Measurements from ENCODE around the gene SECTM1. TPM values are rescaled to one million over a fixed set of nuclear protein-coding genes. Genes with fewer than 3 reads are reported as not detected.
"Not testable (repeated sequence)": the region's sequence is repeated elsewhere in the genome, so short reads cannot be mapped to it uniquely, and the experiment has no call there.

SECTM1 gene
- total and polyA plus RNA-seq, 9 donors: 2.6 to 6.3 (median 3.7) TPM

DNA sequence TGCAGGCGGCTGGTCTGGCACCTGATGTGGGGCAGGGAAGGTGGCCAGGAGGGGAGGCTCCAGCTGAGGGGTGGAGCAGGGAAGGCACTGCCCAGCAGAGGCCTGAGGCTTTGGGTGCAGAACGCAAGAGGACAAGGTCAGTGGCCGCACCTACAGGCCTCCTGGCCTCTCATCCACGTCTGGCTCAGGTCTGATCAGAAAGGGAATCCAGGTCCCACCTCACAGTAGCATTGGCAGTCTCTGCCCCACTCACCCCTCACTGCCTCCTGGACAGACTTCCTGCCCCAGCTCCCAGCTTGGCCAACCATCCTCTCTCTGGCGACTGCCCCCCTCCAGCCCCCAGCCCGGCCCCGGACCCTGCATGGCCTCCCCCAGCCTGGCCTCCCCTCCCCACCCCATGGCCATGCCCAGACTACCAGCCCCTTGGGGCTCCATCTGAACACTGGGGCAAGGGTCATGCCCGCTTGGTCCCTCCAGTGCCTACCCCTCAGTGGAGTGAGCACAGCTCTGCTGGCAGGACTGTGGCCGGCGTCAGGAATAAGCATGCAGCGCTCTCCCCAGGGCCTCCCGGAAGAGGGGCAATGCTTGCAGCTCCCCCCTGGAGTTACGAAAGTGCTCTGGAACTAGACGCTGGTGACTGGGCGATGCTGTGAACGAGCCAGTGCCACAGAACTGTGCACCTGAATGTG lies 42.6 kb upstream of the SECTM1 start:
- Histone ChIP-seq H3K27ac (ENCODE audit: low read length) (no peak overlapping the region), H3K4me1 (ENCODE audit: control insufficient read depth, insufficient read depth, low read length) (peaks cover 31% of the 10 kb centered on the region), H3K9me3 (replicated peaks; ENCODE audit: control insufficient read depth, low read depth, low read length) (no peaks in the 10 kb centered on the region), H3K27me3 (ENCODE audit: control insufficient read depth, insufficient read depth, low read length) (peaks cover 59% of the 10 kb centered on the region), H3K4me3 (ENCODE audit: low read length) (no peak overlapping the region), H3K36me3 (ENCODE audit: control insufficient read depth, insufficient read depth, low read length) (peaks cover 4% of the 10 kb centered on the region)
- DNase-seq: no peak
- 65% methylated on average over 14 of the region's 16 CpGs for WGBS (ENCODE audit: insufficient coverage)

DNA sequence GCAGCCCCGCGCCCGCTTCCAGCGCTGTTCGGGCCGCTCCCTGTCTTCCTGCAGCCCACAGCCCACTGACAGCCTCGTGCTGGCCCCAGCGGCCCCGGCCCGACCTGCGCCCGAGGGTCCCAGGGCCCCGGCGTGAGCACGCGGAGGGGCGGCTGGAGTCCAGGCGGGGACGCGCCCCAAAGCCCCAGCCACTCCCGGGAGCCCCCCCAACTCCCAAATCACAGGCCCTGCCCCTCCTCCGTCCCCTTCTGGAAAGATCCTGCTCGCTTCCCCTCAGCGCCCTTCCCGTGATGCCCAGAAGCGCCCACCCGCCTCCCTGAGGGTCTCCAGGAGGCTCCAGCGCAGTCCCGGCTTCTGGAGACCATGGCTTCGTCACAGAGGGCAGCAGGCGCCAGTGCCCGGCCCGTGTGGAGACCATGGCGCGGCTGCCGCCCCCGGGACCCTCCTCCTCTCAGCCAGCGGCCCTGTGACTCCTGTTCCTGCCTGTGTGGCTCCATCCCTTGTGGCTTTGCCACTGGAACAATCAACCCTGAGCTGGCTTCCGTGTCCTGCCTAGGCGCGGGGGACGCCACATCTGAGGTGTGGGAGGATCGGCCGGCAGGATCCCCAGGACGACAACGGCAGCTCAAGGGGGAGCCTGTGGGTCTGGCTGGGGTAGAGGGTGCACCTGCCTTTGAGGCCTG lies 41.9 kb upstream of the SECTM1 start:
- H3K27me3 ChIP-seq (ENCODE audit: control insufficient read depth, insufficient read depth, low read length): peaks cover 63% of the 10 kb centered on the region
- no peaks in the 10 kb centered on the region for H3K9me3 ChIP-seq (replicated peaks; ENCODE audit: control insufficient read depth, low read depth, low read length)
- 60% methylated on average over 34 of the region's 46 CpGs for WGBS (ENCODE audit: insufficient coverage)
- H3K4me1 ChIP-seq (ENCODE audit: control insufficient read depth, insufficient read depth, low read length): peaks cover 33% of the 10 kb centered on the region
- no peak overlapping the region for H3K27ac ChIP-seq (ENCODE audit: low read length)
- no peak overlapping the region for H3K4me3 ChIP-seq (ENCODE audit: low read length)
- no peak for DNase-seq
- peaks cover 4% of the 10 kb centered on the region for H3K36me3 ChIP-seq (ENCODE audit: control insufficient read depth, insufficient read depth, low read length)

DNA sequence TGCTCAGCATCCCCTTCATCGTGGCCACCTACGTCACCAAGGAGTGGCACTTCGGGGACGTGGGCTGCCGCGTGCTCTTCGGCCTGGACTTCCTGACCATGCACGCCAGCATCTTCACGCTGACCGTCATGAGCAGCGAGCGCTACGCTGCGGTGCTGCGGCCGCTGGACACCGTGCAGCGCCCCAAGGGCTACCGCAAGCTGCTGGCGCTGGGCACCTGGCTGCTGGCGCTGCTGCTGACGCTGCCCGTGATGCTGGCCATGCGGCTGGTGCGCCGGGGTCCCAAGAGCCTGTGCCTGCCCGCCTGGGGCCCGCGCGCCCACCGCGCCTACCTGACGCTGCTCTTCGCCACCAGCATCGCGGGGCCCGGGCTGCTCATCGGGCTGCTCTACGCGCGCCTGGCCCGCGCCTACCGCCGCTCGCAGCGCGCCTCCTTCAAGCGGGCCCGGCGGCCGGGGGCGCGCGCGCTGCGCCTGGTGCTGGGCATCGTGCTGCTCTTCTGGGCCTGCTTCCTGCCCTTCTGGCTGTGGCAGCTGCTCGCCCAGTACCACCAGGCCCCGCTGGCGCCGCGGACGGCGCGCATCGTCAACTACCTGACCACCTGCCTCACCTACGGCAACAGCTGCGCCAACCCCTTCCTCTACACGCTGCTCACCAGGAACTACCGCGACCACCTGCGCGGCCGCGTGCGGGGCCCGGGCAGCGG lies 41.2 kb upstream of the SECTM1 start:
- 34% methylated on average over 79 of the region's 79 CpGs for WGBS (ENCODE audit: insufficient coverage)
- peaks cover 32% of the 10 kb centered on the region for H3K4me1 ChIP-seq (ENCODE audit: control insufficient read depth, insufficient read depth, low read length)
- H3K27ac ChIP-seq (ENCODE audit: low read length): no peak overlapping the region
- DNase-seq: no peak
- peaks cover 4% of the 10 kb centered on the region for H3K36me3 ChIP-seq (ENCODE audit: control insufficient read depth, insufficient read depth, low read length)
- peaks cover 67% of the 10 kb centered on the region for H3K27me3 ChIP-seq (ENCODE audit: control insufficient read depth, insufficient read depth, low read length)
- H3K9me3 ChIP-seq (replicated peaks; ENCODE audit: control insufficient read depth, low read depth, low read length): no peaks in the 10 kb centered on the region
- no peak overlapping the region for H3K4me3 ChIP-seq (ENCODE audit: low read length)

DNA sequence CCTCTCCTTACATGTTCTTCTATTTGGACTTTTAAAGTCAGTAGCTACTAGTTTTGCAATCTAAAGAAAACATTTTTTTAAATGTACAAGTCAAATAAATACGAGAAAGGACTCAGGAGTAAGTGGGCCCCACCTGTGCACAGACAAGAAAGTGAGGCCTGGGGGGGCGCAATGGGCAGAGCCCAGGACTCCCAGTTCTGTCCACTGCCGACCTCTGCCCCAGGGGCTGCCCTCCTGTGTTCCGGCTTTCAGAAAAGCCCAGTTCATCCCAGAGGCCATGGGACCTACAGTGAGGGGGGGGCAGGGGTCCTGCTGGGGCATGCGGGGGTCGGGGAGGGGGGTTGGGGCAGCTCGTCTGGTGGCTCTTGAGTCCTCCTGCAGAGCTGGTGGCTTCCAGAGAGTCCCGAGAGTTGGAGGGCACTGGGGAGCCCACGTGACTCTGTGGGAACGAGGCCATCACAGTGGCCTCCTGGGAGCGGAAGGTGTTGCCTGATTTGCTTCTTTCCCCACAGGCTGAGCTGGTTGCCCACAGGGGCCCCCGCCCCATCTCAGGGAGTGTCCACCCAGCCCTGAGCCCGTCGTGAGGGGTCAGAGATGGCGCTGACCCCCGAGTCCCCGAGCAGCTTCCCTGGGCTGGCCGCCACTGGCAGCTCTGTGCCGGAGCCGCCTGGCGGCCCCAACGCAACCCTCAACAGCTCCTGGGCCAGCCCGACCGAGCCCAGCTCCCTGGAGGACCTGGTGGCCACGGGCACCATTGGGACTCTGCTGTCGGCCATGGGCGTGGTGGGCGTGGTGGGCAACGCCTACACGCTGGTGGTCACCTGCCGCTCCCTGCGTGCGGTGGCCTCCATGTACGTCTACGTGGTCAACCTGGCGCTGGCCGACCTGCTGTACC lies 40.4 kb upstream of the SECTM1 start:
- H3K27me3 ChIP-seq (ENCODE audit: control insufficient read depth, insufficient read depth, low read length): peaks cover 71% of the 10 kb centered on the region
- H3K4me3 ChIP-seq (ENCODE audit: low read length): no peak overlapping the region
- peaks cover 27% of the 10 kb centered on the region for H3K4me1 ChIP-seq (ENCODE audit: control insufficient read depth, insufficient read depth, low read length)
- H3K27ac ChIP-seq (ENCODE audit: low read length): no peak overlapping the region
- peaks cover 4% of the 10 kb centered on the region for H3K36me3 ChIP-seq (ENCODE audit: control insufficient read depth, insufficient read depth, low read length)
- no peak for DNase-seq
- 86% methylated on average over 33 of the region's 37 CpGs for WGBS (ENCODE audit: insufficient coverage)
- H3K9me3 ChIP-seq (replicated peaks; ENCODE audit: control insufficient read depth, low read depth, low read length): no peaks in the 10 kb centered on the region

DNA sequence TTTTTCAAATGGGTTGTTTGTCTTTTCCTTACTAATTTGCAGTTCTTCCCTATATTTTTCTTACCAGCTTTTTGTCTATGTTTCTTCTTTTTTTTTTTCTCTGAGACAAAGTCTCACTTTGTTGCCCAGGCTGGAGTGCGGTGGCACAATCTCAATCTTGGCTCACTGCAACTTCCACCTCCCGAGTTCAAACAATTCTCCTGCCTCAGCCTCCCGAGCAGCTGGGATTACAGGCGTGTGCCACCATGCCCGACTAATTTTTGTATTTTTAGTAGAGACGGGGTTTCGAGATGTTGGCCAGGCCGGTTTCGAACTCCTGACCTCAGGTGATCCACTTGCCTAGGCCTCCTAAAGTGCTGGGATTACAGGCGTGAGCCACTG lies 39.5 kb upstream of the SECTM1 start:
- not testable (repeated sequence) for H3K27ac ChIP-seq (ENCODE audit: low read length); DNase-seq; H3K36me3 ChIP-seq (ENCODE audit: control insufficient read depth, insufficient read depth, low read length); H3K9me3 ChIP-seq (replicated peaks; ENCODE audit: control insufficient read depth, low read depth, low read length)
- Histone ChIP-seq H3K4me3 (ENCODE audit: low read length) (peak overlapping the region; percentile 50), H3K27me3 (ENCODE audit: control insufficient read depth, insufficient read depth, low read length) (peaks cover 64% of the 10 kb centered on the region), H3K4me1 (ENCODE audit: control insufficient read depth, insufficient read depth, low read length) (peaks cover 20% of the 10 kb centered on the region)
- 91% methylated on average over 9 of the region's 10 CpGs for WGBS (ENCODE audit: insufficient coverage)

DNA sequence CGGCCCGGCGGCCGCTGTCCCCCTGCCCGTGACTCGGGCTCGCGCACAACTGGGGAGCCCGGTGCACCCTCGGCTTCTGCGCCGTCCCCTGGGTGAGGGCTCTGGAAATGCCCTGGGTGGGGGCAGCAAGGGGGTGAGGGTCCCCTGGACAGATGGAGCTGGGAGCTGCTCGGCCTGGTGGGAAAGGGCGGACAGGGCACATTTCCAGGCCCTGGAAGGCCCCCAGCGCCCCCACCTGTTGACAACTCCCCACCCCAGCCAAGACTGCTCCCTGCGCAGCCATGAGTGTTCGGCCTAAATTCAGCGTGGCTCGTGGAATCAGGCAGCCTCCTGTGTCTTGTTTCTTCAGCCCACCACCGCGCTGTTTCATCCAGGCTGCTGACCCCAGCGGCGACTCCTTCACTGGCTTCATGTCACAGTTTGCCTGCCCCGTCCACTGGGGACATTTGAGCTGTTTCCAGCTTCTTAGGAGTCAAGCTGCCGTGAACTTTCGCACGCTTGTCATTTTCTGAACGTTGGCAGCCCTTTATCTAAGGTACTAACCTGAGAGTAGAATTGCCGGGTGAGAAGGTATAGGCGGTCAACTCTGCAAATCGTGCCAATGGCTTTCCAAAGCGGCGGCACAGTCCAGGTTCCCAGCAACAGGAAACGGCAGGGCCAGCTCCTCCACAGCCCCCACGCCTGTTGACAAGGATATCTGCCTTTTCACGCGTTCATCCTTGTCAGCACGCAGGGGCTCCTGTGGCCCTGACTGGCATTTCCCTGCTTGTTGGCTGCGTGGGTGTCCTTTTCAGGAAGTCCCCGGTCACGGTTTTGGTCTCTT lies 38.9 kb upstream of the SECTM1 start:
- Histone ChIP-seq H3K4me1 (ENCODE audit: control insufficient read depth, insufficient read depth, low read length) (peaks cover 18% of the 10 kb centered on the region), H3K4me3 (ENCODE audit: low read length) (peak overlapping the region; percentile 50), H3K27ac (ENCODE audit: low read length) (peak overlapping the region; percentile 42), H3K9me3 (replicated peaks; ENCODE audit: control insufficient read depth, low read depth, low read length) (no peaks in the 10 kb centered on the region), H3K27me3 (ENCODE audit: control insufficient read depth, insufficient read depth, low read length) (peaks cover 65% of the 10 kb centered on the region), H3K36me3 (ENCODE audit: control insufficient read depth, insufficient read depth, low read length) (peaks cover 4% of the 10 kb centered on the region)
- no peak for DNase-seq
- WGBS (ENCODE audit: insufficient coverage): 55% methylated on average over 31 of the region's 41 CpGs

DNA sequence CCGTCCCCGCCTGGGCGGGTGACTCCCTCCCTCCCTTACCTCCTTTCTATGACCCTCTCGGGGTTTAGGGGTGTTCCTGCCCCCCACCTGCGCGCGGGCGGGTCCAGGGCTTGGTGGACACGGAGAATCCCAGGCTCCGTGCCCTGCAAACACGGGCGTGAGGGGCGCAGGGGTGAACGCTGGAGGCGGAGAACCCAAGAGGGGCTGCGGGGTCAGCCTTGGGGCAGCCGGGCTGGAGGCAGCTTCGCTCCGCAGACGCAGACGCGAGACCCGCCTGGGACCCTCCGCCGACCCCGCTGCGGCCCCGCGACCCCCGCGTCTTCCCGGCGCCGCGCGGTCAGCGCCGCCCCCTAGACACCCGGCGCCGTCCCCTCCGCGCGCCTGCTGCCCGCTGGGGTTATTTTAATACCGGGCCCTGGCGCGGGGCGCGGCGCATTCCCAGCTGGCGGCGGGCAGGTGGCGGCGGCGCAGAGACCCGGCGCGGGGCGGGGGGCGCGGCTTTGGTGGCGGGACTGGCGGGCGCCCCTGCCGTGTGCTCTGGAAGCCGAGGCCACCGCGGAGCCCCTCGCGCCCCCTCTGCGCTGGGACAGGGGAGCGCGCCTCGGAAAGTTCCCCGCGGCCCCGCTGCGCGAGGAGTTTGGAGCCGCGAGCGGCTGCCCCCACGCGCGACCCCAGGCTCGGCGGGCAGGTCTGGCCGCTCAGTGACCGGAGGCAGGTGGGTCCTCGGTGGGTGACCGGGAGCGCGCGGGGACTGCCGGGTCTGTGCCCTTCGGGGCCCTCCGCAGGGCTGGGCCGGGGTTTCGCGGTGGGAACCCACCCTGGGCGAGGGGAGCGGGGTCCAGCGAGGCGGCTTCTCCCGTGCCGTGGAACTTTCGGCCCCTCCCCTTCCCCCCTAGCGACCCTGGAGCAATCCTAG lies 38.0 kb upstream of the SECTM1 start, which contains the start of gene UTS2R:
TSS of gene UTS2R (plus strand) at position 433 of the 916 bp plus-strand sequence. CDS start 2,560 bp downstream, outside the sequence.
- Histone ChIP-seq H3K4me3 (ENCODE audit: low read length) (peak within 1 kb of the TSS; percentile 50), H3K27me3 (ENCODE audit: control insufficient read depth, insufficient read depth, low read length) (peaks cover 64% of the 10 kb centered on the region), H3K9me3 (replicated peaks; ENCODE audit: control insufficient read depth, low read depth, low read length) (no peaks in the 10 kb centered on the region), H3K4me1 (ENCODE audit: control insufficient read depth, insufficient read depth, low read length) (peaks cover 18% of the 10 kb centered on the region), H3K36me3 (ENCODE audit: control insufficient read depth, insufficient read depth, low read length) (peaks cover 4% of the 10 kb centered on the region), H3K27ac (ENCODE audit: low read length) (peak within 1 kb of the TSS; percentile 42)
- WGBS (ENCODE audit: insufficient coverage): 2% methylated on average over 104 of the region's 109 CpGs
- DNase-seq: no peak

DNA sequence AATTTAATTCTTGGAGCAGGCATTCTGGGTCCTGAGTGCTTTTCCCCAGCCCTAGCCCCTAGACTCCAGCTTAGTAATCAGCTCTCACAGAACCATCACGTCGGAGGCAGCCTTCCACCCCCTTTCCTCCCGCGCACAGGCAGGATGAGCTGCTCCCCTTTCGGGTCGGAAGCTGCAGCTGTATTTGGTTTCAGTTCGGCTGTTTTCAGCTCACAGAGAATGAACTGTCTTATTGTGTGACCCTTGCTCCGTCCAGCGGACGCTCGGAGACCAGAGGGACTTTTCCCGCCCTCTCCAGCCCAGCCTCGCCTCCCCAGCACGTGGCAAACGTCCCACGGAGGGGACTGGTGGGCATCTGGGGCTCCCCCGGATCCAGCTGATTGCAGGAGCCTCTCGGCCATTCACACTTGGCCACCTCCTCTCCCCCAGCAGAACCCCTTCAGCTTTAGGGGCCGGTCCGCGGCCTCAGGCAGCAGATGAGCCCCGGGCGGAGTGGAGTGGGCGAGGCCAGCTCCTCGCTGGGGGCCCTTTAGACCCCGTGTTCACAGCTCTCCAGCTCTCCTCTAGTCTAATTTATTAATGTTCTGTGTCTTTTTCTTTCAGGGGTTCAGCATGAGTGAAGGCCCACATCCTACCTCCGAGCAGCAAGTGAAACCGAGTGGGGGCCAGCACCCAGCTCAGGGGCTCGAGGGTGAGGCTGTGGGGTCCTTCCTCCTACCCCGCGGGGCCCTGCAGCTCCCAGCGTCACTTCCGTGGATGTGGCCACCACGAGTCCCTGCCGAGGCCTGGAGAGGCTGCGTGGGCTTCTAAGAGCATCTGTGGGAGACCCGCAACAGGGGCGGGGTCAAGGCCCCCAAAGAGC lies 37.1 kb upstream of the SECTM1 start:
- H3K4me3 ChIP-seq (ENCODE audit: low read length): peak overlapping the region; percentile 39
- DNase-seq: peak; percentile 59
- peaks cover 4% of the 10 kb centered on the region for H3K36me3 ChIP-seq (ENCODE audit: control insufficient read depth, insufficient read depth, low read length)
- peaks cover 19% of the 10 kb centered on the region for H3K4me1 ChIP-seq (ENCODE audit: control insufficient read depth, insufficient read depth, low read length)
- H3K27ac ChIP-seq (ENCODE audit: low read length): no peak overlapping the region
- WGBS (ENCODE audit: insufficient coverage): 13% methylated on average over 26 of the region's 38 CpGs
- peaks cover 56% of the 10 kb centered on the region for H3K27me3 ChIP-seq (ENCODE audit: control insufficient read depth, insufficient read depth, low read length)
- H3K9me3 ChIP-seq (replicated peaks; ENCODE audit: control insufficient read depth, low read depth, low read length): no peaks in the 10 kb centered on the region

Measured in muscle of leg (tissue), 11 donors.